HG03060 (cell line): ENCODE data around the gene IFNGR1.
"Not testable (repeated sequence)": the region's sequence is repeated elsewhere in the genome, so short reads cannot be mapped to it uniquely, and the experiment has no call there.

Experiments
- ATAC-seq: cut with Tn5 transposase; IDR thresholded peaks from one replicate; pipeline ENCODE4 v1.9.1; 2021; ENCODE audit warnings: low read depth, moderate number of reproducible peaks; ENCODE audit not compliant: unreplicated experiment

IFNGR1 gene

DNA sequence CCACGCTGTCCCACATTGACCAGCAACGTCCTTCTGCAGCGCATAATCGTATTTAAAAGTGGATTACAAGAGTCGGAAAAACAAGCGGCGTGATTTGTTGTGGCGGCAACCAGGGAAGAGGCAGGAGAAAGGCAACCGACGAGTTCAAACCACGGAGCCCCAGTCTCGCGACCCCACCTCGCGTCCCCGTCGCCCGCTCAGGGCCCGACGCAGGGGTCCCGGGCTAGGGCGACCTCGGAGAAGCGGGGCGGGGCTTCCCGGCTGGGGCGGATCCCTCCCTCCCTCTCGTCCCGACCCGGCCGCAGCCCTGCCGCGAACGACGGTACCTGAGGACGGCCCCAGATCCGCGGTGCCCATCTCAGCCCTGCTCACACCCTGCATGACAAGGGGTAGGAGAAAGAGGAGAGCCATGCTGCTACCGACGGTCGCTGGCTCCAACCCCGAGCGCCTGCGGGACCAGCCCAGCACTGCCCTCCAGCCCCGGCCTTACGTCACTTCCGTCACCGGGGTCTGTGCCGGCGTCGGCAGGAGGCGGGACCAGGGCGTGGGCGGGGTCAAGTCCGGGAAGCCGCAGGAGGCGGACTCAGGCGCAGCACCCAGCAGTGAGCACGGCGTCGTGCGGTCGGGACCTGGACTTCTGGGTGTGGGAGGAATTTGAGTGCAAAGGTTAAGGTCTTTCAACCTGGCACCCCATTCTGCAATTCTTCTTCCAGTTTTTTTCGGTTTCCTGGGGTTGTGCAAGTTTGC, at the start of gene IFNGR1:
IFNGR1 (minus strand) TSS at position 469 of the 747 bp plus-strand sequence; CDS start at position 411, 58 bp downstream.
- peak; percentile 56 for ATAC-seq

DNA sequence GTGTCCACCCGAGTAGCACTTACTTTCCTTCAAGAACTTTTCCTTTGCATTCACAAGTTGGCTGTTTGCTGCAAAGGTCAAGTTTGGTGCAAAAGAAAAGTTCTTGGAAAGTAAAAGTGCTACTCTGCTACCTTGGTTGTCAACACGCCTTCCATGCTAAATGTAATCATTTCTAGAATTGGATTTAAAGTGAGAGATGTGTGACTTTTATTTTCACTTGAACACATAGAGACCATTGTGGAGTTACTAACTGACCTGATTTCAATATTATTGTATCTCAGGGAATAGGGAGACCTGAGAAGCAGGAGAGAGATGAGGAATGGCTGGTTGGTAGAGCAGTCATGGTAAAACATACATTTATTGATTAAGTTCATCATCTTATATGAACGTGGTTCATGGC, 49.7 kb upstream of the IFNGR1 start:
- no peak for ATAC-seq

DNA sequence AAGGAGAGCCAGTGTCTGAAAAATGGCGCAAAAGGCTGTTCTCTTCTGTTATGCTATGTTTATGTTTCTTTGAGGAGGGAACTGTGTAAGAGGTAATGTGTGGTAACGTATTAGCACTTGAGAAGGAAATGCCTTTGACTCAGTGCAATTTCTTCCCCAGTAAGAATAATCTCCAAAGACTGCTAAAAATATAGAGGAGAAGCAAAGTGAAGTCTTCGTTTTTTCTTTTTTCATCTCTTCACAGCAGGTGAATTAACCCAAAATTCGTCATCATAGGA, 47.1 kb upstream of the IFNGR1 start:
- ATAC-seq = no peak

DNA sequence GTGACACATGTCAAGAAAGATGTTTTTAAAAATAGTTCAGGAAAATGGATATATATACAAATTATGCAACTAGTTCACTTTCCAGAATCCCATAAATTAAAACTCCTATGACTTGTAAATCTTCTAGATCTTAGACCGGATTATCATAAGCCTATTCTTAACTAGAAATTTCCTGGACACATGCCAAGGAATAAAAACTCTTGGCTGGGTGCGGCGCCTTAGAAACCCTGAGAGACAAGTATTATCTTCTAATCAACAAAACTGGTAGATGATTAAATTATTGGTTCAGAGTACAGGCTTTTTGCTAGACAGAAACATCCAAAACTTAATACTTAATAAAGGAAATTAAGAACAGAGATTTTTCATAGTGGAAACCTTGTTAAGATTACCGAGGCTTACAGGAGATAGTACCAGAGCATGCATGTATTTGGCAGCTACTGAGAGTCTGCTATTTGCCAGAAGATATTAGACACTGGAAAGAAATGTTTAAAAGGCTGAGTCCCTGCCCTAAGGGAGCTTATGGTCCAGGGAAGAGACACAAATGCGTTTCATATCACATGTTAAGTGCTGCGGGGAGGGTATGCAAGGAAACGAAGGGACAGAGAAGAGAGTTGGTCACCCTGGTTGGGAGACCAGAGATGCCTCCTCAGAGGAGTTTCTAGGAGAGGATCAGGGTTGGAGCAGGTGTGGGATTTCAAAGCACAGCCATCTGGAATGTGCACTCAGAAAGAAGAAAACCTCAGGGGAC, 46.5 kb upstream of the IFNGR1 start:
- ATAC-seq = no peak

DNA sequence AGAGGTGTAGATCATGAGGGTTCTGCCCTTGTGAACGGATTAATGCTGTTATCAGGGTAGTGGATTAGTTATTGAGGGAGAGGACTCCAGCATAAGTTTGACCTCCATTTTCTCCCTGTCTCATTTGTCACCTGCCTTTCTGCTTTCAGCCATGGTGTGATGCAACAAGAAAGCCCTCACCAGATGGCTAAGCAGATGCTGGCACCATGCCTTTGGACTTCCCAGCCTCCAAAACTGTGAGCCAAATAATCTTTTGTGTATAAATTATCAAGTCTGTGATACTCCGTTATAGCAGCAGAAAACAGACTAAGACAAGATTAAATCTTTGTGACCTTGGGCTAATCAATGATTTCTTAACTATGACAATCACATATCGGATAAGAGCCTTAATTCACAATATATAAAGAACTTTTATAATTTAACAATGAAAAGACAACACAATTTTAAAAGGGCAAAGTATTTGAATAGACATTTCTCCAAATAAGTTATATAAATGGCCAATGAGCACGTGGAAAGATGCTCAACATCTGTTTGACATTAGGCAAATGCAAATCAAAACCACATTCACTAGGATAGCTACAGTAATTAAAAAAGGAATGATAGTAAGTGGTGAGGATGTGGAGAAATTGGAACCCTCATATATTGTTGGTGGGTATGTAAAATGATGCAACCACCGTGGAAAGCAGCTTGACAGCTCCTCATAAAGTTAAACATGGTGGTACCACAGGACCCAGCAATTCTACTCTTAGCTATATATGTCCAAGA, 45.3 kb upstream of the IFNGR1 start:
- ATAC-seq = no peak

DNA sequence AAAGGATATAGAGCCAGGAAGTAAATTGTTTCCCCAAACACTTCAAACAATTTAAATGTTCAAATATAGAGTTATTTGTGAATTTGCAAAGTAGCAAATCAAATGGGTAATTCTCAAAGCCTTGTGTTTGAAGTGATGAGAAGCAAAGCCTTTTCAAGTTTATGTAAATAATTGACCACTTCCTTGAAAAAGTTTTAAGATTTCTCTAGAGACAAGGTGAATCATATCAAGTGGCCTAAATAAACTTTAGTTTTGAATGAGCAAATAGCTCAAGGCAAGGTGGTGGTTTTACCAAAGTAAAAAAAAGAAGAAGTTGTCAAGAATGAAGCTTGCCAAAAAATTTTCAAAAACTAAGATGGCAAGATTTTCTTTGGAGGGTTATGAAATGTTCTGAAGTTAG, 42.6 kb upstream of the IFNGR1 start:
- peak; percentile 57 for ATAC-seq

DNA sequence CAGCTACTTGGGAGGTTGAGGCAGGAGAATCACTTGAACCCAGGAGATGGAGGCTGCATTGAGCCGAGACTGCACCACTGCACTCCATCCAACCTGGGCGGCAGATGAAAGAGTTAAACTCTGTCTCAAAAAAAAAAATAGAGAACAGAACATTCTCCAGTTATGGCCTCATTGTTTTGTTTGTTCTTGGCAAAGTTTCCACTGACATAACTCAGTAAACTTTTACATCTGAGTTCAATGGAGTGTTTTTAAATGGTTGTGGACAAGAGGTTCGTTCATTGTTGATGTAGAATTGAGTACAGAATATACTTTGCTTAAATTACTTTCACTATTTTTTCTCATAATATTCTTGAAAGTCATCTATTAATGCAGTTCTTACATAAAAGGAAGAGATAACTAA, 42.2 kb upstream of the IFNGR1 start:
- ATAC-seq = peak; percentile 12

DNA sequence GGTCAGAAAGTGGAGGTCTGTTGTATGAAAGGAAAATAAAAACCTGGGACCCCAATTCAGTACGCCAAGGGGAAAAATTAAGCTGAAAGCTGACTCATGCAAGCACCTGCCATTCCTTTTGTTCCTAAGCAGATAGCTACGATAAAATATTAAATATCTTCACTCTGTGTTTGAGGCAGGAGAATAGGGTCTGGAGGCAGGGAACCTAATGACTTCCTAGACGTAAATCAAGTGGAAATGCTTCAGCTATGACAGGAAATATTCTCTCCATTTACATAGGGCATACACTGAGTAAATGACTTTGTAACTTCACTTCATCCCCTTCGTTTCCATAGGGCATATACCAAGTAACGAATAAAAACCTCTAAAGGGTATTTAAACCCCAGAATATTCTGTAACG, 41.0 kb upstream of the IFNGR1 start:
- ATAC-seq = no peak

DNA sequence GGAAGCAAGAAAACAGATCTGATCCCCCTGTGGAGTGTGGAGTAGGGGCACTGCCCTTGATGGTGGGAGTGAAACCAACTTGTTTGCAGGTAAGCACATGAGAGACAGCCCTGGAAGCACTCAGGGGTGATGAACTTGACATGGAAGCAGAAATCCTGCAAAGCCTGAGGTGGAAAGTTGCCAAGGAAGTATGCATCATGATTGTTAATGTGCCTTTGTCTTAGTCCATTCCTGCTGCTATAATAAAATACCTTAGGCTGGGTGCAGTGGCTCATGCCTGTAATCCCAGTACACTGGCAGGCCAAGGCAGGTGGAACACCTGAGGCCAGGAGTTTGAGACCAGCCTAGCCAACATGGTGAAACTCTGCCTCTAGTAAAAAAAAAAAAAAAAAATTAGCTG, 40.2 kb upstream of the IFNGR1 start:
- ATAC-seq = no peak

DNA sequence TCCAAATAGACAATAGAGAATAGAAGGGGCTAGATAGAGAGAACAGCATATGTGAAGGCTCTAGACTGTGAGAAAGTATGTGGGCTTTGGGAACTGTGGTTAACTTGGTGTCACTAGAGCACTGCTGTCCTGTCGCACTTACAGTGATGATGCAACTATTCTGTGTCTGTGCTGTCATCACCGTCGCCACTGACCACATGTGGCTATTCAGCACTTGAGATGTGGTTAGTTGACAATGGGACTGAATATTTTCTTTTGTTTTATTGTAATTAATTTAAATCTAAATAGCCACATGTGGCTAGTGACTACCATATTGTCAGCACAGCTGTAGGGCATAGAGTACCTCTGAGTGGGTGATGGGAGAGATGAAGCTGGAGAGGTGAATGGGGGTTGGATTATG, 39.0 kb upstream of the IFNGR1 start:
- peak; percentile 39 for ATAC-seq

DNA sequence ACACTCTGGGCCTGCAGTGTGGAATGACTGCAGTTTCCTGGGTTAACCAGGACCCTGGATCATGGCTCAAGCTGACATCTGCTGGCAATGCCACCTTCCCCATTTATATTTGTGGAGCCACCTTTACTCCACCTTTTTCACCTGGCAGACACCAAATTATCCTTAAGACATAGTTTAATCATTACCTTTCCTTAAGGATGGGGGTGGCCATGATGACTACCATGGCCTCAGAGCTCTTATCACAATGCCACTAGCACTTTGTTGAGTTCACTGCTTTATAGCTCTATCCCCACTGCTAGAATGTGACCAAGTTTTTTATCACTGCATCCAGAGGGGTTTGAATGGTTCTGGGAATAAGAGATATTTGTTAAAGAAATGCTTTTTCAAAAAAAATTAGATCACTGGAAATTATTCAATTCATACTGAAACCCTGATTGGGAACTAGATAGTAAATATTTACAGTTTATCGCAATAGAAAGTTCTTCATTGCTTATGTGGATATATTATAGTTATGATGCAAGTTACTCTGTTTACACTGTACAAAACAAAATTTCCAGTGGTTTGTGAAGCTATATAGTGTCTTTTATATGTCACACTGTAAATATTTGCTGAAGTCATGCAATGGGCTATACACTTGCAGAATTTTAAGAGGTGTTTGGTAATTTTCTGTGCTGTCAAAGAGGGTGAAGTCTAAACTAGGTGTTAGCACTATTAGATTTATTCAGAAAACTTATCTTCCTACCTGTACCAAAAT, 37.3 kb upstream of the IFNGR1 start:
- no peak for ATAC-seq

DNA sequence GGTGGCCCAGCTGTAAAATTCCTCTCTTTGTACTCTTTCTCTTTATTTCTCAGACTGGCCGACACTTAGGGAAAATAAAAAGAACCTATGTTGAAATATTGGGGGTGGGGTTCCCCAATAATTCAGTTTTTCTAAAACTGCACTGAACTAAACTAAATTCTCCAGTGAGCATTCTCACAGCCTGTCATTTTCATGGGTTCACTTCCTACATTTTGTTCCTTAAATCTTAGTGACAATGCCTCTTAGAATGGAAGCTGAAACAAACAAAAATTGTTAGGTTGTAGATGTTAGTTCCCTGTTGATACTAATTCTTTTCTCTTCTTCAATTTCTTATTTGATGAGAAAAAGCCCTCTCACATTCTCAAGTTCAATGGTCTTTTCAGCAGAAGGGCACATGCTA, 35.8 kb upstream of the IFNGR1 start:
- no peak for ATAC-seq

DNA sequence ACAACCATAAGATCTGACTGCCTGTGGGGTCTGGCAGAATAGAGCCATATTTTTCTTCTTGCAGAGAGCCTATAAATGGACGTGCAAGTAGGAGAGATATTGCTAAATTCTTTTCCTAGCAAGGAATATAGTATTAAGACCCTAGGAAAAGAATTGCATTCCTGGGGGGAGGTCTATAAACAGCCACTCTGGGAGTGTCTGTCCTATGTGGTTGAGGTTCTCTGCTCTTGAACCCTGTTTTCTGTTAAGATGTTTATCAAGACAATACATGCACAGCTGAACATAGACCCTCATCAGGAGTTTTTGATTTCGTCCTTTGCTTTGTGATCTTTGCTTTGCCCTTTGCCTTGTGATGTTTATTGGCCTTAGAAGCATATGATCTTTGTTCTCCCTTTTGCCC, 35.2 kb upstream of the IFNGR1 start:
- ATAC-seq = not testable (repeated sequence)

DNA sequence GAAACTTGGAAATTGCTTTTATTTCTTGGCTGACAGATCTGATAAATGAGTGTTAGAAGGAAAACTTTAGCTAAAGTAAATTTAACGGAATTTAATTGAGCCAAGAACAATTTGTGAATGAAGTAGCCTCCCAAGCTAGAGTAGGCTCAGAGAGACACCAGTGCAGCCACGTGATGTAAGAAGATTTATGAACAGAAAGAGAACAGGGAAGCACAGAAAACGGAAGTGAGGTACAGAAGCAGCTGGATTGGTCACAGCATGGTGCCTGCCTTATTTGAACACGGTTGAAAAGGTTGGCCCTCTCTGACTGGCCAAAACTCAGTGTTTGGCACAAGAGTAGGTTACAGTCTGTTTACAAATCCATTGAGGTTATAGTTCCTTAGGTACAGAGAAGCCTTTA, 29.5 kb upstream of the IFNGR1 start:
- no peak for ATAC-seq

DNA sequence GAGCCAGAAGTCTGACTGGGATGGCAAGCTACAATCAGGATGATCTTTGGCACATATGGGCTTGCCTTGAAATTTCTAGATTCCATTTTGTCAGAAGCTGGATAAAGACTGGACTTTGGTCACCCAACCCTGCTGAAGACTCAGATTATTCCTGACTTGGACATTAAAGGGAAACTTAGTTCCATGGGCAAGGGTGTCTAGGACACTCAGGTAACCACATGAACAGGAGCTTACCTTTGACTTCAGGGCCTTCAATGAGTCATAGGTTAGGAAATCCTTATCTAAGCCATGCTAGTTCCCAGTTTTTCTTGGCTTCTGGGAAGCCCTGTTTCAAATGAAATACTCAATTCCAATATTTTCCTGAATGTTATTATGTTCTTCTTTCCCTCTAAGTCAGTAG, 28.5 kb upstream of the IFNGR1 start:
- no peak for ATAC-seq

DNA sequence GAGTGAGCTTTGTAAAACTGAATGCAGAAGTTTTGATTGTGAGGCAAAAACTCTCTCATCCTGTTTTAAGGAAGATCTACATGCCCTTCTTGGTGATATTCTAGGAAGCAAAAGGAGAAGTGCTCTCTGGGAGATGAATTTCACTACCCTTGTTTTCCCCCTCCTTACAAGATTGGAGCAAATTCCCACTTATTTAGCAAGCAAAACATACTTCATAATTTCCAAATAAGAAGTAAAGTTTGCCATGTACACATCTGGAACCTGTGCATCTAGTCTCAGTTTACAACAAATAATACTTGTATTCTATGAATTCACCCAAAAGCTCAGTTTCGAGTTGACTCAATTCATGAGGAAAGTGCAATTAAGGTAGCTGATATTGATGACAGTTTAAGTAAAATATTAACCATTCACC, 27.6 kb upstream of the IFNGR1 start:
- ATAC-seq = no peak

DNA sequence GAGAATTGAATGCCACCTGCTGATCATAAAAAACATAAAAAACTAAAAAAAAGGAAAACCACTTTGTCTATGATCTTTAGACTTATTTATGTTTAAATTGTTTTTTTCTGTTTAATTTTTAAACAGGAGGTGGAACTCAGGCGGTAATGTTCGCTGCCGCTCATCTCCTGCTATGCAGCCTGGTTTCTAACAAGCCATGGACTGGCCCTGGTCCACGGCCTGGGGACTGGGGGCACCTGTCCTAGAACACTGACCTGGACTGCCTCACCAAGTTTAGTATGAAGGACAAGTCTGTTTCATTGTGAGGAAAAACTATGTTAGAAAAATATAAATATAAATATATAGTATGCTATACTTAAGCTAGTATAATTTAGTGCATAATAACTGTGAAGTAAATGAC, 27.0 kb upstream of the IFNGR1 start:
- ATAC-seq = no peak

DNA sequence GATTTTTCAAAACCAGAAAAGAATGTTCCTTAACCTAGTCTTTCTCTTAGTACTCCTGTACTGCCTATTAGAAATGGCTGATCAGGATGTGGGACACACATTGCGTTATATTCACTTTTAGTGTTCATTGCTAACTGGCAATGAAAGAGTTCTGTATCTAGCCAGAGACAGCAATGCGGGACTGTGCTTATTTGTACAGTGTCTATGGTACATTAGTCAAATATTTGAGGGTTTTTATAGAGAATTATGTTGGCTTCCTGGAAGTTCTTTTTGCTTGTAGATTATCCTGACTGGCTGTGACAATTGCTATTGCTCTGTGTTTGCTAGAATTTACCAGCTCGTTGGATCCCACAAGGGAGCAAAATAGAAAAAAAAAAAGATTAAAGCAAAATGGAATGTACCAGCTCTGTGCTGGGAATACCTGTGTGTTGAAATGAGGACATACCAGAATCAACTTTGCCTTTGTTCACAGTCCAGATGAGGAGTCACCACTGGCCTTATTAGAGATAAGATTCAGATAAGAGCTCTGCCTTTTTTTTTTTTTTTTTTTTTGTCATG, 22.4 kb upstream of the IFNGR1 start:
- ATAC-seq = no peak

DNA sequence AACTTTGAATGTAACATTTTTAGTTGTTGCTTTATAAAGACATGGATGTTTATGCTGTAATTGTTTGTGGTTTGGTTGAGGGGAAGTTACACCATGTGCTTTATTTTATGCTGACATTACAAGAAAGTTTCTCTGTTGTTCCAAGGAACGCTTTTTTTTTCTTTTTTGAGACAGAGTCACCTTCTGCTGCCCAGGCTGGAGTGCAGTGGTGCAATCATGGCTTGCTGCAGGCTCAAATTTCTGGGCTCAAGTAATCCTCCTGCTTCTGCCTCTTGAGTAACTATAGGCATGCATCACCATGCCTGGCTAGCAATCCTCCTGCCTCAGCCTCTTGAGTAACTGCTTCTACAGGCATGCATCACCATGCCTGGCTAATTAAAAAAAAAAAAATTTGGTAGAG, 21.0 kb upstream of the IFNGR1 start:
- no peak for ATAC-seq

DNA sequence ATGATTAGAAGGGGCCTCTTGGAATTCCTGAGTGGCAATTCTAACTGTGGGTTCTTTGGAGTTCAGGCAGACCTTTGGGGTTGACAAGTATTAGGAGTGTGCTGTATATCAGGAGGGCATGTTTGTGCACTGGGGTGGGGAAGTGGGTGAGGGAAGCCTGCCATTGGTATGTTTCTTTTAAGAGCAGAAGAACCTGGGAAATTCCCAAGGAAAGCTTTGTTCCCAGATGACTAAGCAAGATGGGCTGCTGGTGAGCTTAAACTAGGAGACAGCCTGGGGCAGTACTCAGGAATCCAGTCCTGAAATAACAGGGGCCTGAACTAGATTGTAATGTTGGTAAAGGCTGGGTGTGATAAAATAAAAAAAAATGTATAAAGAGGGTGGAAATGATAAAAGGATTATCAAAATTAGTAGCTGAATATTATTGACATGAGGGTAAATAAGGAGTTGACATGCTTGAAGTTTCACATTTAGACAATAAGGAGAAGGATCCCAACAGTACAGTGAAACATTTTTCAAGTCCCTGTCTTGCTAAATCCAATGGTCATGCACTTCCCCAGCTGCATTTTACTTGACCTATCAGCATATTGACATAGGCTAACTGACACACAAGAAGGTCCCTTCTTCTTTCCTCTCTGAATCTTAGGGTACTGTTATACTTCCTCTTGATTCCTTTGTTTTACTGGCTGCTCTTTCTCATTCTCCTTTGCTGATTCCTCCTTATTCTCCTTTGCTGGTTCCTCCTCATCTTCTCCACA, 18.4 kb upstream of the IFNGR1 start:
- no peak for ATAC-seq
